ENCODE data around the gene HOGA1.

The HOGA1 gene

GRCh38 chr10:97651773-97652172, 67.6 kb downstream of the HOGA1 start:
- no peak for DNase-seq

- no peak for DNase-seq
These were observed 72.6 kb downstream of the HOGA1 start for GRCh38 chr10:97656777-97657176.

- no peak for DNase-seq
These were observed 75.4 kb downstream of the HOGA1 start for GRCh38 chr10:97659589-97659988.
